ENCODE data around the gene HNRNPK. TPM values are rescaled to one million over a fixed set of nuclear protein-coding genes. Genes with fewer than 3 reads are reported as not detected.
"Not testable (repeated sequence)": the region's sequence is repeated elsewhere in the genome, so short reads cannot be mapped to it uniquely, and the experiment has no call there.

HNRNPK gene
- polyA plus RNA-seq, 3 donors = 154 to 339 (median 248) TPM

DNA sequence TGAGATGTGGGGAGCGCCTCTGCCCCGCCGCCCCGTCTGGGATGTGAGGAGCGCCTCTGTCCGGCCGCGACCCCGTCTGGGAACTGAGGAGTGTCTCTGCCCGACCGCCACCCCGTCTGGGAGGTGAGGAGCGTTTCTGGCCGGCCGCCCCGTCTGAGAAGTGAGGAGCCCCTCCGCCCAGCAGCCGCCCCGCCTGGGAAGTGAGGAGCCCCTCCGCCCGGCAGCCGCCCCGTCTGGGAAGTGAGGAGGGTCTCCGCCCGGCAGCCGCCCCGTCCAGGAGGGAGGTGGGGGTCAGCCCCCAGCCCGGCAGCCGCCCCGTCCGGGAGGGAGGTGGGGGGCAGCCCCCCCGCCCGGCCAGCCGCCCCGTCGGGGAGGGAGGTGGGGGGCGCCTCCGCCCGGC, 31.9 kb downstream of the HNRNPK start:
- 97% methylated on average over 12 to 30 of the region's 39 CpGs for WGBS, 3 donors

DNA sequence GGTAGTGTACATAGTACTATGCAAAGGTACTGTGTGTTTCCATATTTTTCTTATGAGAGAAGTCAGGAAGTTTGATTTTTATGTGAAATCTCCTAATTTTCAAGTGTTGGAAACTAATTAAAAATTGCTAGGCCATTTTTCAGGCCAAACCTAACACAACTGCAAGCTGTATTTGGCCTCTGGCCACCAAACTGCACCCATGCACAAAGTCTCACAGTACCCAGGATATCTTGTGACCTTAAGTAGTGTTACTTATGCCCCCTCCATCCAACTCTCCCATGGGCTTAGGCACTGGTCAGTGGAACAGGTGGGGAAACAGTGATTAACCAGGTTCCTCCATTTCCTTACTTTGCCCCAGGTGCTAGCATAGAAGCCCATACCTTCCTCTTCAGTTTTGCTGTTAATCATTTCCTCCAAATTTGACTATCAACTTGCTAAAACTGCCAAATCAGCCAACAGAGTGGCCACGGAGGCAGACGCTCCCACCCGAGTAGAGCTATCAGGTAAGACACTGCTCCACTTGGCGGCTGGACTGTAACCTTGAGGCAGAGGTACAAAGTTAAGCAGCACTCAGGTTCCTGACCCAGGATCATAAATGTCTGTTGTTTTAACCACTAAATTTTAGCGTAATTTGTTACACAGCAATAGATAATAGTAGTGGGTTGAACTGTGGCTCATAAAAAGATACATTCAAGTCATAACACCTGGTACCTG, 39.3 kb downstream of the HNRNPK start:
- H3K27ac ChIP-seq (ENCODE audit: low read depth, low read length) = no peak overlapping the region
- WGBS, 3 donors = 40 to 87% (median 85%) methylated on average over 5 of the region's 5 CpGs

More for the DNA sequence above, 31.9 kb downstream of the HNRNPK start:
- H3K27ac ChIP-seq (ENCODE audit: low read depth, low read length) = not testable (repeated sequence)

DNA sequence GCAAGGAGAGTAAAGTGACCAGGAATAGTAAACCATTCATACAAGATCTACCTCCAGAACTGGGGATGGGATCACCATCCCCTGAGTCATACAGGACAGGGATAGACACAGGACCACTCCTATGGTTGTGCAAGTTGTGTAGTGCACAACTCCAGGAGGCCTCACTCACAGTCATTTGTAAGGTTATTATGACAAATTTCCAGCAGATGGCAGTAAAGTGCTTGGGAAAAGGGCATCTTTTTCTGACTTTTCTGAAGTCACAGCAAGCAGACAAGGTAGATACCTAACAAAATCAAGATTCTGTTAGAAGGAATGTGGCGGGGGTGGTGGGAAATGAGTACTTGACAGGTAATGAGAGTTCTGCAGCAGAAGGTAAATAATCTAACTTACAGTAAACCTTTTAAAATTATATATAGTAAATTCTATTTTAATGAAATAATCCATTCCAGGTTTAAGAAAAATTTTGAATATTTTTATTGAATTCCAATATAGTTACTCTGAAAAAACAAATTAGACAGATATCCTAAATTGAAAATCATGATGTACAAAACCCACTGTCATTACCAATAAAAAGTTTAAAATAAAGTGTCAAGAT, 42.1 kb downstream of the HNRNPK start:
- 24 to 57% (median 57%) methylated on average over 1 of the region's 1 CpG for WGBS, 3 donors

DNA sequence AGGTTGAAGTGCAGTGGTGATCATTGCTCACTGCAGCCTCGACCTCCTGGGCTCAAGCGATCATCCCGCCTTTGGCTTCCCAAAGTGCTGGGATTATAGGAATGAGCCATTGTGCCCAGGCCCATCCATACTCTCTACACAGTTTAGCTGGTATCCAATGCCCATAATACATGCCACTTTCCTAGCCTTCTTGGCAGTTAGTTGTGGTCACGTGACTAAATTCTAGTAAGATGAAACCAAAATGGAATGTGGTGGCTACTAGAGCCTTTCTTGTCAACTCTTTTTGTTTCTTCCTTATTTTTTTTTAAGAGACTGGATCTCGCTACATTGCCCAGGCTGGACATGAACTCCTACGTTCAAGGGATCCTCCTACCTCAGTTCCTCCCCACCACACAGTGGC, 43.5 kb downstream of the HNRNPK start:
- no peak overlapping the region for H3K27ac ChIP-seq (ENCODE audit: low read depth, low read length)
- 81 to 90% (median 87%) methylated on average over 6 of the region's 6 CpGs for WGBS, 3 donors

More for the DNA sequence above, 42.1 kb downstream of the HNRNPK start:
- no peak overlapping the region for H3K27ac ChIP-seq (ENCODE audit: low read depth, low read length)

DNA sequence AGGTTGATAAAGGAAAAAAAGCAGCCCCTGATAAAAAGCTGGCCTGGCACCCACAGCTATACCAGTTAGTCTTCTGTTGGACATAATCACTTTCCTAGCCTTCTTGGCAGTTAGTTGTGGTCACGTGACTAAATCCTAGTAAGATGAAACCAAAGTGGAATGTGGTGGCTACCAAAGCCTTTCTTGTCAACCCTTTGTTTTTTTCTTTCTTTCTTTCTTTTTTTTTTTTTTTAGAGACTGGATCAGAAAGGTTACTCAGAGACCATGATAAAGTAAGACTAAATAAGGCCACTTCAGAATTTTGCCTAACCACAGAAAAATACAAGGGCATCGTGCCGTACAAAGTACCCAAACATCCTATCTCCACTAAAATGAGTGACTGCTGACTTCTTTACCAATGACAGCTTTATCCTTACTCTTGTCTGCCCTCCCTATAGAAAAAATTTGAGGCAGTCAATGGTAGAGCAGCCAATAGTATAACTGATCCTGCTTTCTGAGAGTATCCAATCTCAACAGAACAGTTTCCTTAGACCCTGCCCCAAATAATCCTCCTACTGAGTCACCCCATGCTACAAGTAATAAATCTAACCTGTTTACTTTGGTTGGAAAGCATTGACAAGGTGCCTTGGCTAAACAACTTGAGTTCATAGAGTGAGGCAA, 44.6 kb downstream of the HNRNPK start:
- H3K27ac ChIP-seq (ENCODE audit: low read depth, low read length) = no peak overlapping the region
- 62 to 71% (median 70%) methylated on average over 3 of the region's 3 CpGs for WGBS, 3 donors

DNA sequence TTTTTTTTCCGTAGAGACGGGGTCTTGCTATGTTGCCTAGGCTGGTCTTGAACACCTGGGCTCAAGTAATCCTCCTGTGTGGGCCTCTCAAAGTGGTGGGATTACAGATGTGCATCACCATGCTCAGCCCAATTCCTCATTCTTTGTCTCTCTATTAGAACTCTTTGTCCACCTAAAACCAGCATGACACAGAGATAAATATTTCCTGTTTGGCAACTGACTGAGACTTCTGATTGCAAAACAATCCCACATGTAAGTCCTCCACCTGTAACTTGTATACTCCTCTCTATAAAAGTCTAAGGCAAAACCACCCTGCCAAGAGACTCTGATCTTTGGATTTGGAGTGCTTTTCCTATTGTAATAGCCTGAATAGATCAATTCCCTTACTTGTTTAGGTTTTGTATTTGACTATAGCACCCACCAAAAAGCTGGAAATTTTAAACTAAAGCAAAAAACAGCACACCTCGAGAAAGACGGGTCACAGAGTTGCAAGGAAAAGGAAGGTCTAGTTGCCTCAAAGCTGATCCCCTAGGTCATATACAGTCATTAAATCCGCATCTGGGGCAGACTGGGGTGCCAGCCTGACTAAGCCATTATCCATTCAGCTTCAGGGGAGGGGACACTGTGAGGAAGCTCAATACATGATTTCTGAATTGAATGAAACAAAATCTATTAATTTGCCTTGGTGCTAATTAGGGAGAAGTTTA, 45.3 kb downstream of the HNRNPK start:
- 59 to 87% (median 76%) methylated on average over 5 of the region's 5 CpGs for WGBS, 3 donors
- H3K27ac ChIP-seq (ENCODE audit: low read depth, low read length) = no peak overlapping the region

DNA sequence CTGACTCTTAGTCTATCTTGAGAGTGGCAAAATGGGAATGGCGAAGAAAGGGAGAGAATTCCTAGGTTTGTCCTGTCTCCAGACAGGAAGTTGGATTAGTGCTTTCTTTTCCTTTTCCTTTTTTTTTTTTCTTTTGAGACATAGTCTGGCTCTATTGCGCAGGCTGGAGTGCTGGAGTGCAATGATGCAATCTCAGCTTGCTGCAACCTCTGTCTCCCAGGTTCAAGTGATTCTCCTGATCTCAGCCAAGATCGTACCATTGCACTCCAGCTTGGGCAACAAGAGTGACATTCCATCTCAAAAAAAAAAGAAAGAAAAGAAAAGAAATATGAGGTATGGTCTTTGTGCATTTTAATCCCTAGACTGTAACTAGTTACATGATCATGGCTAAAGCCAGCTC, 46.2 kb downstream of the HNRNPK start:
- H3K27ac ChIP-seq (ENCODE audit: low read depth, low read length) = no peak overlapping the region

DNA sequence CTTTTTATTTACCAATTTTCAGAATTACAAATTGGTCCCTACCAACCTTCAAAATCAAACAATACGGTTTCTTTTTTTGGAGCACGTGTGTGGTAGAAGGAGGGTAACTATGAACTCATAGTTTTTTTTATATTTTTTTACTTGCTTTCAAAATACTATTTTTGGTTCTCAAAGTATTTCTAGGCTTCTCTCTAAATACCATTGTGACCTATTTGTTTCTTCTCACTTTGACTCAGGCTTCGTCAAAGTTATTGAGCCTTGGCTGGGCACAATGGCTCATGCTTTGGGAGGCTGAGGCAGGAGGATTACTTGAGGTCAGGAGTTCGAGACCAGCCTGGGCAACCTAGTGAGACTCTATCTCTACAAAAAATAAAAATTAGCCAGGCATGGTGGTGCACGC, 47.2 kb downstream of the HNRNPK start:
- H3K27ac ChIP-seq (ENCODE audit: low read depth, low read length) = no peak overlapping the region
- 91 to 93% (median 93%) methylated on average over 5 of the region's 5 CpGs for WGBS, 3 donors

More for the DNA sequence above, 46.2 kb downstream of the HNRNPK start:
- 43 to 85% (median 47%) methylated on average over 3 of the region's 3 CpGs for WGBS, 3 donors

- H3K27ac ChIP-seq (ENCODE audit: low read depth, low read length) = no peak overlapping the region
- WGBS, 3 donors = 55 to 80% (median 68%) methylated on average over 2 of the region's 2 CpGs
Observed at GRCh38 chr9:83932011-83932410, 48.0 kb downstream of the HNRNPK start.

DNA sequence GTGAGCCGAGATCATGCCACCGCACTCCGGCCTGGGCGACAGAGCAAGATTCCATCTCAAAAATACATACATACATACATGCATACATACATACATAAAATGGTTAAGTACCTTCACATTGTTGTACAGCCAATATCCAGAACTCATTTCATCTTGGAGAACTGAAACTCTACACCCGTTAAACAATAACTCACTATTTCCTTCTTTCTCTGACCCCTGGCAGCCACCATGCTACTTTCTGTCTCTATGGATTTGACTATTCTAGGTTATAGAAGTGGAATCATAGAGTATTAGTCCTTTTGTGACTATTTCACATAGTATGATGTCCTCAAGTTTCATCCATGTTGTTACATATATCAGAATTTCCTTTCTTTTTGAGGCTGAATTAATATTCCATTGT, 49.1 kb downstream of the HNRNPK start:
- H3K27ac ChIP-seq (ENCODE audit: low read depth, low read length) = no peak overlapping the region
- 86 to 89% (median 86%) methylated on average over 5 of the region's 5 CpGs for whole genome bisulfite sequencing, 3 donors

DNA sequence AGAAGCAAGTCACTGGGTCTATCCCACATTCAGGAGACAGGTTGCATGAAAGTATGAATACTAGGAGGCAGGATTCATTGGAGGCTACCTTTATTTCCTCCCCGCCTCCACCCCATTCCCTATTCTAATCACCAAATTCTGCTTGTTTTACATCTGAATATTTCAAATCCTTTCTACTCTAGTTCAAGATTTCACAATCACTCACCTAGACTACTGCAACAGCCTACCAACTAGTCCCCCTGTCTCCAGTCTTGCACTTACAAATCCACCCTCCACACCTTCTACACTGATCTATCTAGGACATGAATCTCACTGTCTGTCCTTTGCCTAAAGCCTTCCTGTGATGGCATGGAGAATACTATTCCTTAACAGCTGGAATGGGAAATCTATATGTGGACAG, 52.4 kb downstream of the HNRNPK start:
- 53 to 100% (median 90%) methylated on average over 1 of the region's 1 CpG for WGBS, 3 donors
- no peak overlapping the region for H3K27ac ChIP-seq (ENCODE audit: low read depth, low read length)

DNA sequence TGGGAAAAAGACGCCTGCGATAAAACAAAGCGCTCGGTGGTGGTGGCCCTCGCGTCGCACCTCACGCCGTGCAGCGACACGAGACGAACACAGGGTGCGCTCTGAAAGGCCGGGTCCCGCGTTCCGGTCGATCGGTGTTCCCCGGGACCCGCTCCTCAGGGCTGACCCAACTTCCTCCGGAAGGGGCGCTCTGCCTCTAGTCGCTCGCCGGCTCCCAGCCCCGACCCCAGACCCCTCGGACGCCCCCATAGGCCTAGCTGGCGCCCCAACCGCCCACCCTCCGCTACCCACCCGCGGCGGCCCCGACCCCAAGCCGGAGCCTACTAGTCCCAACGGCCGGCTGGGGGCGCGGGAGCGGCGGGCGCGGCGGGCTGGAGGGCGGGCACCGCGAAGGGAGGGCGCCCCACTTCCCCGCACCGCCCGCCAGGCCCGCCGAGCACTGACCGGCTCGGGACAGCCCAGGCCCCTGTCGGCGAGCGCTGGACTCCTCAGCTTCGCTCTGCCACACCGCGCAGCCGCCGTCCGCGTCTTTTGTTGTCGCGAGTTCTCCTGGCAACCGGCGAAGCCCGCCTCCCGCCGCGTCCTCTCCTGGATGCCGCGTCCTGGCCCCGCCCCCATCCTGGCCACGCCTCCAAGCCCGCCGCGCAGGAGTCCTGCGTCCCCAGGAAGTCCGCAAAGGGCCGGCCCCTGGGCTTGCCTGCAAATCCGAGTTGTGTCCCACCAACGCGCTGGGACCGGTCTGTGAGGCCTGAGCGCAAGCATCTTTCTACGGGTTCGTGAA, 58.9 kb downstream of the HNRNPK start, which contains the start of gene KIF27:
TSS of gene KIF27 (minus strand) at position 506 of the 781 bp plus-strand sequence. CDS start 5,841 bp downstream, outside the sequence.
- 0% methylated on average over 67 to 92 of the region's 92 CpGs for WGBS, 3 donors

DNA sequence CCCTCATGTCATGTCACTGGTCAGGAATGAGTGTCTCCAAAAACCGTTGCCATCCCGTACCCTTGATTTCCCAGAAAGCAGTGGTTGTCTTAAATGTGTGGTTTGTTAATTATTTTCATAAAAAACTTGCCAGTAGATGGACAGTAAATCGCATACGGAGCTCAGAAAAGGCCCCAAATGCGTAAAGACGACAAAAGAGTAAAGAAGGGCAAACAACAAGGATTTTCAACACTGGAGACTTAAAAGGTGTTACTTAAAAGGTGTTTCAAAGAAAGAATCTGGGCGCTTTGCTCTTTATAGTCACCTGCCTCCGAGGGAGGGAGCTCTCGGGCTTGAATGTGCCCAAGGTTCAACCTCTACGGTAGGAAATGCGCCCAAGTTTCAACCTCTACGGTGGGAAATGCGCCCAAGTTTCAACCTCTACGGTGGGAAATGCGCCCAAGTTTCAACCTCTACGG, 59.5 kb downstream of the HNRNPK start:
- WGBS, 3 donors = 1 to 3% (median 2%) methylated on average over 16 of the region's 16 CpGs

More for the DNA sequence above, 58.9 kb downstream of the HNRNPK start, which contains the start of gene KIF27:
- H3K27ac ChIP-seq (ENCODE audit: low read depth, low read length) = peak within 1 kb of the TSS; percentile 82

GRCh38 chr9:83919111-83919510, 60.9 kb downstream of the HNRNPK start:
- WGBS, 3 donors = 97 to 99% (median 98%) methylated on average over 1 of the region's 1 CpG
- no peak overlapping the region for H3K27ac ChIP-seq (ENCODE audit: low read depth, low read length)

More for the DNA sequence above, 59.5 kb downstream of the HNRNPK start:
- peak overlapping the region; percentile 82 for H3K27ac ChIP-seq (ENCODE audit: low read depth, low read length)

Data from adipose tissue (tissue), 3 donors.